HG03097 (cell line): ENCODE data around the gene ST6GALNAC1.

Experiments used
- ATAC-seq: cut with Tn5 transposase; IDR thresholded peaks from one replicate; pipeline ENCODE4 v1.9.1; 2021; ENCODE audit not compliant: unreplicated experiment, low FRiP score

The ST6GALNAC1 gene

DNA sequence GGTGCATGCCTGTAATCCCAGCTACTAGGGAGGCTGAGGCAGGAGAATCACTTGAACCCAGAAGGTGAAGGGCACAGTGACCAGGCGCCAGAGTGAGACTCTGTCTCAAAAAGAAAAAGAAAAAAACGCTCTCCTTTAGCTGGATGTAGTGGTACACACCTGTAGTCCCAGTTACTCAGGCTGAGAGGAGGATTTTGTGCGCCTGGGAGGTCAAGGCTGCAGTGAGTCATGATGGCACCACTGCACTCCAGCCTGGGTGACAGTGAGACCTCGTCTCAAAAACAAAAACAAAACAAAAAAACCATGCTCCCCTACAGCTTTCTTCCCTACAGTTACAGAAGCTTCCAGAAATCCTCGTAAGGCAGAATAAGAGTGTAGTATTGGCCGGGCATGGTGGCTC, 33.1 kb upstream of the ST6GALNAC1 start:
- no peak for ATAC-seq

- no peak for ATAC-seq
Measured at GRCh38 chr17:76675648-76676047, 32.1 kb upstream of the ST6GALNAC1 start.

DNA sequence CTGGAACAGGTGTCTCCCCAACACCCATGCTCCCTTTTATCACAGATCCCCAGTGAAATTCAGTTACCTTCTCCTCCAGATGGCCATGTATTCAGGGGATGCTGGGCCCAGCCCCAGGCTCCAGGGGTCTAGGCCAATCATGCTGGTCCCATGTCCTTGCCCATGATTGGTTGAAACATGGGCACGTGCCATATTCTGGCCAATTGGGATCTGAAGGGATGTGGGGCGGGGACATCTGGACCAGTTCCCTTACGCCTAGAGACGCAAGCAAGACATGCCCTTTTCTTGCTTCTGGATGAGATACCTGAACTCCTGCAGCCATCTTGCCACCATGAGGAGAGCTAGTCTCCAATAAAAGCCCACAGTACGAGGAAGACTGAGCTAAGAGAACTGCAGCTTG, 31.0 kb upstream of the ST6GALNAC1 start:
- ATAC-seq: no peak

DNA sequence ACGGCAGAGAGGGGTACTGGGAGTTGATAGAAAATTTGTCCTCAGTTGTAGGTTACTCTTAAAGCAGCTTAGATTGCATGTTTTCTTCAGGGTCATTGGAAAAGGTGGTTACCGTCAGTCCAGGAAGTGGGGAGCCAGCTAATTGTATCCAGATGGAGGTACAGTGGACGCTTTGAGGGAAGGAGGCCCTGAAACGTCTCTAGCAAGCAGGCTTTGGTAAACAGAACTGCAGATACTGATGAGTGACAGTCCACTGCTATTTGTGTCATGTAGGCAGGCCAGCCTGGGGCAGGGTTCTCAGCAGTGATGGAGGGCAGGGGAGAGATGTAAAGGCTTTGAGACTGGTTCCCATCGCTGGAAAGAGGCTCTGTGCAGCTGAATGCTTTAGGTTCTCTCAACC, 30.2 kb upstream of the ST6GALNAC1 start:
- no peak for ATAC-seq

DNA sequence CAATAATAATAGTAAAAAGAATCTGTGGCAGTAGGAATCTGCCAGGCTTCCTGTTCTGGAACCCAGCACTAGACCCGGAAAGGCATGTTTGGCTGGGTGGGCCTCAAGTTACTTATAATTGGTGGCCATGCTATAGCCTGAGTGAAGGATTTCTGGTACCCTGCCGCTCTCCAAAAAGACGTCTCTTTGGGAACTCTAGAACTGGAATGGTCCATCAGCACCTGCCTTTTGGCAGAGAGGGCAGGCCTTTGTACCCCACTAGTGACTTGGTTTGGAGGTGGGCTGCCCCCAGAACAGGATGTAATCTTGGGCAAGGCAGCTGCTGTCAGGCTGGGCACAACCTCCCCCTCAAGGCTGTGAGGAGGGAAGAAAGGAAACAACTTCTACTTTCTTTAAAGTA, 29.3 kb upstream of the ST6GALNAC1 start:
- no peak for ATAC-seq

DNA sequence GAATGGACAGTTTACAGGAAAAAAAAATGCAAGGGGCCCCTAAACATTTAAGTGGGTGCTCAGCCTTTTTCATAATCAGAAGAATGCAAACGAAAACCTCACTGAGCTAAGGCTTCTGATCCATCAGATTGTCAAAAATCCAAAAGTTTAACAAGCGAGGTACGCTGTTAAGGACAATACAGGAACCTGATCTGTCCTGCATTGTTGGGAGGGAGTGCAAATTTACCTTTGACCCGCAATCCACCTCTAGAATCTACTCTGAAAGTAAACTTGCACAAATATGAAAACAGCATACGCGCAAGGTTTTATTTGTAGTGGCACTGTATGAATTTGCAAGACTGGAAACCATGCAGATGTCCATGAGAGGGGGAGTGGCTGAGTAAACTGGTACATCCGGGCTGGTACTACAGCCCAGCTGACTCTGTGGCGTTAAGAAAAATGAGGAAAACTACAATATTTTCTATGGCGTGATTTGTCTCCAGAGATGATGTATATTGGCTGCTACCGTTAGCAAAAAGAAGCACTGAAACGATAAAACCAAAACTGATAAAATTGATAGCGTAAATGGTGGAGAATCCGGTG, 28.8 kb upstream of the ST6GALNAC1 start:
- ATAC-seq: no peak

DNA sequence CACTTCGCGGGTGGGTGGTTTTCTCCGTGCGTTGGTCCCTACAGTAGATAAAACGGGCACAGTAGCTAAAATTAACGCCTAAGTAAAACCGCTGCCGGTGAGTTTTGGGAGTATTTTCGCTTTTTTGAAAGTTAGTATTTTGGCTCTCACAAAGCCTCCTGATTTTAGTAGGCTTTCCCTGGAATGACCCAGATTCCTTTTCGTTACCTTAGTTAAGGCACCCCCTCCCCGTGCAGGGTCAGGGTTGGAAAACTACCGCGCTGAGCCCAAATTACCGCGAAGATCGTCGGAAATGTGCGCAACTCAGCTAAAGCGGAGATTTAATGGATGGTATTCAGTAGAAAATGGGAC, 28.3 kb upstream of the ST6GALNAC1 start:
- peak; percentile 9 for ATAC-seq

DNA sequence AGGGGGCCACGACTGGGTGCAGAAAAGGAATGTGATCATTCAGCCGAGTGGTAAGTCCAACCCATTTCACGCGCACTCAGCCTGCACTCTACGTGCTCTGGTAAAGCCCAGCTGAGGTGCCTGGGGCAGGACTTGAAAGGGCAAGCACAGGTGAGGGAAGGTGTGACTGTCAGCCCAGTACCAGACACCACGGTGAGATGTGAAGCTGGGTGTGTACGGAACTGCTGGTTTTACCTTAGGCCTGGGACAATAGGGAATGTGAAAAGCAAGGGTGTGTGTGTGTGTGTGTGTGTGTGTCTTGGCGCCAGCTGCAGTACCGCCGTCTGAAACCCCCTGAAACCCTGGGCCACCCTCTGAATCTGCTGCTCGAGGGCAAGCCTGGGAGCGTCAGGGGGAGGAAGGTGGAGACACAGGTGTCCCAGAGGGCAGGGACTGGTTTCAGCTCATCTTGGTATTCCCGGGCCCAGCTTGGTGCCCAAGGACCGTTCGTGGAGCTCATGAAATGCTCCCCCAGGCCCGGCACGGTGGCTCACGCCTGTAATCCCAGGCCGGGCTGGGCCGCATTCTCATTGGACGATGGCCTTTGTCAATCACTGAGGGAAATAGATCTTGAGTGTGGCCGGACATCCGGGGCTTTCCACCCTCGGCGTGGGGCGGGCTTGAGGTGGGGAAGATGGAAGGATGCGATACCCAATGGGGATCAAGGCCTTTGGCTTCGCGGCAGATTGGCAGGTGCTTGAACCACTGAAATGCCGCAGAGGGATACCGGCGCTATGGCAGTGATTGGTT, 27.8 kb upstream of the ST6GALNAC1 start:
- peak; percentile 95 for ATAC-seq

GRCh38 chr17:76670718-76671122, 27.2 kb upstream of the ST6GALNAC1 start:
- no peak for ATAC-seq

GRCh38 chr17:76670020-76670717, 26.6 kb upstream of the ST6GALNAC1 start:
- ATAC-seq: no peak

DNA sequence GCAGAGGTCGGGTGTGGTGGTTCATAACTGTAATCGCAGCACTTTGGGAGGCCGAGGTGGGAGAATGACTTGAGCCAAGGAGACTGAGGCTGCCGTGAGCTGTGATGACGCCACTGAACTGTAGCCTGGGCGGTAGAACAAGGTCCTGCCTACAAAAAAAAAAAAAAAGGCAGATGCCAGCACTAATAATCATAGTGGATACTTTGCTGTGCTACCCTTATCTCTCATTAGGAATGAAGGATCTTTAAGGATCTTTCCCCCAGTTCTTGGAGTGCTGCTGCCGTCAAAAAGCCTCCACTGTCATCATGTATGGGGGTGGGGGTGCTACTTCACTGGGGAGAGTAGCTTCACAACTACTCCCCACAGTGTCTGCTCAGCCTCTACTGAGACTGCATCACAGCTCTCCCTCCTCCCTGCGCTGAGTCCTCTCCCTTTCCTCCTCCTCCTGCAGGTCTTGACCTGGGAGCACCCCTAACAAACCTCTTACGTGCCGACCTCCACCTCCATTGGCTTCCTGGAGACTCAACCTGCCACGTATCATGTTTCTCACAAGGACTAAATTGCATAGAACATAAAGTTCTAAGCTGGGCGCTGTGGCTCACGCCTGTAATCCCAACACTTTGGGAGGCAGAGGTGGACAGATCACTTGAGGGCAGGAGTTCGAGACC, 24.4 kb upstream of the ST6GALNAC1 start:
- no peak for ATAC-seq

- no peak for ATAC-seq
Measured at GRCh38 chr17:76667491-76667755, 23.9 kb upstream of the ST6GALNAC1 start.

GRCh38 chr17:76660656-76661042, 17.1 kb upstream of the ST6GALNAC1 start:
- ATAC-seq: no peak

GRCh38 chr17:76659928-76660655, 16.5 kb upstream of the ST6GALNAC1 start:
- ATAC-seq: no peak

- ATAC-seq: no peak
Measured at GRCh38 chr17:76658242-76658662, 14.7 kb upstream of the ST6GALNAC1 start.

DNA sequence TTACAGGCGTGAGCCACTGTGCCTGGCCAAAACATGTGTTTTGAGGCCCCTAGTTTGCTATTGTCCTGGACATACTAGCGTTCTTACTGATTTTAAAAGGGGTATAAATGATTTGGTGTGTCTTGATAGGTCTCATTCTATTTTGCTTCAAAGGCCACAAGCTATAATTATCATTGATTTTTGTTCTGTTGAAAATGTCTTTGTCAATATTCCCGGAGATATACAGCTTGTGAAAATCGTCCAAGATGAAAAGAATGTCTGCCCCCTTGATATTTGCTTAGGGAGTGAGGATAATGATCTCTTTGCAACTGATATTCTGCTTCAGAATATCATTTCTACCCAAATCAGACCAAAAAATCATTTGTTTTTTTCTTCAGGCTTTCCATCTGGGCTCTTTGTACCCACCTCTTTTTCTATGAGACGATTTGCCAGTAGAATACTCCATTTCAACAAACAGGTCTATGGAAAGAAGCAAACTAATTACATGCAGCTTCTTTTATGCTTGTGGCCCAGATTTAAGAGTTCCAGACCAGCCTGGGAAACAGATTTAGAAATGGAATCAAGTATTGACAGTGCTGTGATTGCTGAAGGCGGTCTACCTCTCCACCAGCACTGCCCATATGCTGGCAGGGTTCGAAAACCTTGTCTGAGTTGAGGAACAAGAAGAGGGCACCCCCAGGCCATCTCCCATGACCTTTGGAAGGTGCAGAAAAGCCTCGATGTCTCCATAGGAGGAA, 14.1 kb upstream of the ST6GALNAC1 start:
- no peak for ATAC-seq

GRCh38 chr17:76654408-76654807, 10.9 kb upstream of the ST6GALNAC1 start:
- no peak for ATAC-seq

- no peak for ATAC-seq
Measured at GRCh38 chr17:76650504-76650903, 6.9 kb upstream of the ST6GALNAC1 start.

GRCh38 chr17:76646712-76647111, 3.2 kb upstream of the ST6GALNAC1 start:
- ATAC-seq: no peak

GRCh38 chr17:76645481-76645880, 1.9 kb upstream of the ST6GALNAC1 start:
- no peak for ATAC-seq
